H1 (cell line): Measurements from ENCODE around the gene ADPRHL1. TPM values are rescaled to one million over a fixed set of nuclear protein-coding genes. Genes with fewer than 3 reads are reported as not detected.

Experiments
- CTCF ChIA-PET: fragments of 300-600 bp; sonication (Branson Sonifier 250); formaldehyde crosslinking; loops from one replicate; lab custom pipeline; 2021; ENCODE audit not compliant: partially characterized antibody; lab: Charles Lee
- POLR2A ChIA-PET: fragments of 300-600 bp; sonication (Branson Sonifier 250); formaldehyde crosslinking; loops from one replicate; lab custom pipeline; 2021; ENCODE audit warnings: inconsistent platforms; ENCODE audit not compliant: partially characterized antibody; lab: Charles Lee
- DNase-seq, 2 experiments: peaks; one replicate each; pipeline versions ENCODE4 v3.0.0 to v3.0.0-alpha.2; 2010 to 2022; ENCODE audit warnings: low spot score in 2 of 2, low read depth in 1 of 2, mixed read lengths in 1 of 2
- FAIRE-seq: peaks from 2 replicates; lab custom pipeline; 2011; peaks lifted over from hg19 to GRCh38; lab: Jason Lieb, UNC
- H2AFZ ChIP-seq: 2 replicates; pipeline ENCODE4 v1.8.1; 2012; ENCODE audit warnings: low read length, inconsistent platforms
- H2AK5ac ChIP-seq: 2 replicates; pipeline ENCODE4 v1.6.1; 2013; ENCODE audit warnings: low read depth, low read length
- H2BK120ac ChIP-seq: replicated peaks from 2 replicates; pipeline ENCODE3; 2013; ENCODE audit warnings: low read depth, low read length, inconsistent platforms
- H2BK12ac ChIP-seq: 2 replicates; pipeline ENCODE4 v1.6.1; 2013; ENCODE audit warnings: low read depth, low read length
- H2BK15ac ChIP-seq: 2 replicates; pipeline ENCODE4 v1.6.1; 2013; ENCODE audit warnings: low read length
- H2BK20ac ChIP-seq: 2 replicates; pipeline ENCODE4 v1.6.1; 2013; ENCODE audit warnings: low read length
- H2BK5ac ChIP-seq: 2 replicates; pipeline ENCODE4 v1.6.1; 2013; ENCODE audit warnings: low read depth, low read length
- H3K14ac ChIP-seq: 2 replicates; pipeline ENCODE4 v1.6.1; 2013; ENCODE audit warnings: inconsistent platforms; ENCODE audit not compliant: insufficient read length
- H3K18ac ChIP-seq: 2 replicates; pipeline ENCODE4 v1.6.1; 2013; ENCODE audit warnings: low read length; ENCODE audit errors: extremely low read depth
- H3K23ac ChIP-seq: 2 replicates; pipeline ENCODE4 v1.6.1; 2013; ENCODE audit warnings: inconsistent platforms; ENCODE audit not compliant: insufficient read length
- H3K23me2 ChIP-seq: 2 replicates; pipeline ENCODE4 v1.6.1; 2013; ENCODE audit warnings: low read depth, low read length
- H3K27ac ChIP-seq: 2 replicates; pipeline ENCODE4 v1.6.1; 2011; ENCODE audit warnings: low read depth, low read length, inconsistent platforms
- H3K27me3 ChIP-seq, 4 experiments: replicated peaks in 1 of 4; 1 replicate in 1 of 4; 2 replicates in 3 of 4; pipeline versions ENCODE4 v1.6.1 to v1.8.1; 2011 to 2013; ENCODE audit warnings: low read length in 3 of 4, mild to moderate bottlenecking in 3 of 4, inconsistent platforms in 2 of 4, mixed read lengths in 2 of 4, moderate library complexity in 1 of 4; ENCODE audit not compliant: control insufficient read depth in 3 of 4, insufficient read depth in 3 of 4; ENCODE audit errors: extremely low read depth in 1 of 4
- H3K36me3 ChIP-seq, 4 experiments: 2 replicates each; pipeline versions ENCODE4 v1.6.1 to v1.8.1; 2011 to 2013; ENCODE audit warnings: mild to moderate bottlenecking in 4 of 4, low read length in 3 of 4, moderate library complexity in 2 of 4, control low read depth in 1 of 4, inconsistent platforms in 1 of 4; ENCODE audit not compliant: insufficient read depth in 4 of 4, control insufficient read depth in 2 of 4
- H3K4ac ChIP-seq: replicated peaks from 2 replicates; pipeline ENCODE3; 2013; ENCODE audit warnings: low read length, low read depth, mixed read lengths, inconsistent platforms; ENCODE audit not compliant: insufficient read length
- H3K4me1 ChIP-seq, 4 experiments: replicated peaks in 1 of 4; 1 replicate in 1 of 4; 2 replicates in 3 of 4; pipeline versions ENCODE4 v1.6.1 to v1.8.1; 2011 to 2013; ENCODE audit warnings: low read length in 3 of 4, inconsistent platforms in 2 of 4, mixed read lengths in 1 of 4; ENCODE audit not compliant: insufficient read depth in 4 of 4, control insufficient read depth in 3 of 4
- H3K4me2 ChIP-seq, 2 experiments: 2 replicates each; pipeline versions ENCODE4 v1.6.1 to v1.8.1; 2011 to 2013; ENCODE audit warnings: low read depth in 2 of 2, low read length in 2 of 2, control low read depth in 1 of 2, inconsistent platforms in 1 of 2, mild to moderate bottlenecking in 1 of 2; ENCODE audit not compliant: insufficient read depth in 1 of 2
- H3K4me3 ChIP-seq, 4 experiments: fragments of 200-600, 300-600 bp in 1 of 4; sonication (generic), shearing (Covaris generic), sonication (Bioruptor Twin) in 1 of 4; 2 replicates each; pipeline versions ENCODE4 v1.5.1 to v1.8.1; 2011 to 2016; ENCODE audit warnings: low read length in 4 of 4, low read depth in 3 of 4, control low read depth in 2 of 4, inconsistent platforms in 2 of 4, mild to moderate bottlenecking in 2 of 4, mixed read lengths in 1 of 4, moderate library complexity in 1 of 4; ENCODE audit not compliant: insufficient read depth in 2 of 4; ENCODE audit errors: extremely low read depth in 1 of 4
- H3K56ac ChIP-seq: replicated peaks from 2 replicates; pipeline ENCODE3; 2013; ENCODE audit warnings: low read depth, mild to moderate bottlenecking, mixed read lengths, low read length, inconsistent platforms; ENCODE audit not compliant: insufficient read length
- H3K79me1 ChIP-seq: 2 replicates; pipeline ENCODE4 v1.6.1; 2013; ENCODE audit warnings: low read depth, low read length, control low read depth
- H3K79me2 ChIP-seq, 2 experiments: 2 replicates each; pipeline versions ENCODE4 v1.6.1 to v1.8.1; 2012 to 2013; ENCODE audit warnings: low read length in 2 of 2, mild to moderate bottlenecking in 2 of 2, inconsistent platforms in 1 of 2; ENCODE audit not compliant: insufficient read depth in 2 of 2, control insufficient read depth in 1 of 2
- H3K9ac ChIP-seq, 4 experiments: replicated peaks in 1 of 4; 1 replicate in 1 of 4; 2 replicates in 3 of 4; pipeline versions ENCODE4 v1.6.1 to v1.8.1; 2011 to 2013; ENCODE audit warnings: low read depth in 3 of 4, low read length in 3 of 4, control low read depth in 2 of 4, mild to moderate bottlenecking in 2 of 4, moderate library complexity in 2 of 4, inconsistent platforms in 1 of 4; ENCODE audit errors: extremely low read depth in 1 of 4
- H3K9me3 ChIP-seq, 2 experiments: 2 replicates each; pipeline versions ENCODE4 v1.6.1 to v1.8.1; 2012 to 2013; ENCODE audit warnings: mild to moderate bottlenecking in 2 of 2, moderate library complexity in 2 of 2, control low read depth in 1 of 2, inconsistent platforms in 1 of 2, low read depth in 1 of 2, low read length in 1 of 2, mixed read lengths in 1 of 2; ENCODE audit not compliant: insufficient read depth in 2 of 2
- H4K20me1 ChIP-seq, 2 experiments: replicated peaks in 1 of 2; 2 replicates each; pipeline versions ENCODE3 to v1.8.1; 2011 to 2013; ENCODE audit warnings: inconsistent platforms in 2 of 2, low read length in 2 of 2, mild to moderate bottlenecking in 1 of 2; ENCODE audit not compliant: insufficient read depth in 2 of 2, control insufficient read depth in 1 of 2
- H4K5ac ChIP-seq: 2 replicates; pipeline ENCODE4 v1.6.1; 2013; ENCODE audit warnings: low read length, low read depth, mixed read lengths, inconsistent platforms; ENCODE audit not compliant: insufficient read length
- H4K8ac ChIP-seq: 2 replicates; pipeline ENCODE4 v1.8.0; 2013; ENCODE audit warnings: mild to moderate bottlenecking, moderate library complexity, low read length, inconsistent platforms; ENCODE audit not compliant: insufficient read depth; ENCODE audit errors: extremely low read depth
- H4K91ac ChIP-seq: replicated peaks from 2 replicates; pipeline ENCODE3; 2013; ENCODE audit warnings: low read length, mixed read lengths, inconsistent platforms; ENCODE audit not compliant: insufficient read length
- BRCA1 ChIP-seq: IDR thresholded peaks from 2 replicates; pipeline ENCODE4 v1.6.1; 2012; ENCODE audit warnings: low read depth, low read length, improper control_type of control experiment
- CBX8 ChIP-seq: fragments of 300-800, 300-1000 bp; sonication (generic); IDR thresholded peaks from 2 replicates; pipeline ENCODE4 v1.7.1; 2016; ENCODE audit warnings: low read depth, low read length, borderline replicate concordance
- CTBP2 ChIP-seq: IDR thresholded peaks from 2 replicates; pipeline ENCODE4 v1.7.0; 2011; ENCODE audit warnings: borderline replicate concordance, mild to moderate bottlenecking, moderate library complexity, mixed read lengths, low read length; ENCODE audit not compliant: insufficient read depth, insufficient read length
- E2F6 ChIP-seq: IDR thresholded peaks from 2 replicates; pipeline ENCODE4 v1.6.1; 2012; ENCODE audit warnings: inconsistent platforms
- EP300 ChIP-seq, 2 experiments: IDR thresholded peaks; 1 replicate in 1 of 2; 2 replicates in 1 of 2; pipeline ENCODE4 v1.6.1; 2011 to 2012; ENCODE audit warnings: low read depth in 2 of 2, low read length in 2 of 2, mild to moderate bottlenecking in 2 of 2, borderline replicate concordance in 1 of 2, inconsistent platforms in 1 of 2, moderate library complexity in 1 of 2
- RAD21 ChIP-seq, 2 experiments: IDR thresholded peaks in 1 of 2; conservative IDR thresholded peaks in 1 of 2; 2 replicates each; pipeline ENCODE4 v1.6.1; 2011; ENCODE audit warnings: low read depth in 2 of 2, low read length in 2 of 2, improper control_type of control experiment in 1 of 2, inconsistent platforms in 1 of 2, mild to moderate bottlenecking in 1 of 2, moderate library complexity in 1 of 2
- RBBP5 ChIP-seq: IDR thresholded peaks from 2 replicates; pipeline ENCODE4 v1.7.1; 2012; ENCODE audit warnings: low read depth, mild to moderate bottlenecking, inconsistent platforms, low read length, moderate library complexity, borderline replicate concordance
- SP1 ChIP-seq: IDR thresholded peaks from 2 replicates; pipeline ENCODE4 v1.6.1; 2011; ENCODE audit warnings: low read depth, low read length
- SRF ChIP-seq: IDR thresholded peaks from 2 replicates; pipeline ENCODE4 v1.6.1; 2011; ENCODE audit warnings: mild to moderate bottlenecking, low read depth, low read length, moderate library complexity
- TCF12 ChIP-seq: IDR thresholded peaks from 2 replicates; pipeline ENCODE4 v1.6.1; 2011; ENCODE audit warnings: low read depth, mild to moderate bottlenecking, low read length
- YY1 ChIP-seq: IDR thresholded peaks from 2 replicates; pipeline ENCODE4 v1.6.1; 2011; ENCODE audit warnings: low read depth, mild to moderate bottlenecking, low read length
- WGBS, 2 experiments: shearing (Covaris generic) in 1 of 2; methylation state at CpG; one replicate each; pipeline versions ENCODE4 v1.1.6 to v1.1.7; 2013 to 2015; ENCODE audit warnings: low lambda C conversion rate in 2 of 2, mixed read lengths in 2 of 2, inconsistent platforms in 1 of 2, low coverage in 1 of 2, missing lambda C conversion rate in 1 of 2; ENCODE audit not compliant: insufficient replicate concordance in 2 of 2, insufficient coverage in 1 of 2, insufficient read length in 1 of 2; ENCODE audit errors: extremely low coverage in 1 of 2, missing lambda C conversion rate in 1 of 2; 5-methylcytosine and 5-hydroxymethylcytosine counted together
- polyA plus RNA-seq, 7 experiments: library from polyadenylated mRNA; depleted of rRNA in 3 of 7; stranded (reverse) in 5 of 7; unstranded in 2 of 7; fragments of >200 nt in 5 of 7; fragments of 200-250 nt in 2 of 7; gene quantifications; 1 replicate in 5 of 7; 2 replicates in 1 of 7; 4 replicates in 1 of 7; pipeline versions ENCODE4 v1.2.1 to v1.2.3, GENCODE V29; 2011 to 2013; ENCODE audit warnings: missing spikeins in 2 of 7, mixed read lengths in 2 of 7
- total RNA-seq: library from RNA; stranded (reverse); fragmentation: NEBNext Ultra II Directional; extraction: Animal tissue kit (Norgen Biotek cat#: 25700); gene quantifications from 2 replicates; pipeline ENCODE4 v1.2.1, GENCODE V29; 2021

ADPRHL1 gene
- total and polyA plus RNA-seq, 2 of the 8 experiments (the other 6 are each of a cell fraction or from before 2014, with no cell fraction given) = 0.74 to 1.7 TPM

GRCh38 chr13:113420833-113421600 is 32.3 kb downstream of the ADPRHL1 start:
- ChIA-PET POLR2A (interaction anchor here (1.2 kb wide), 1 partner anchor 31 kb away, joined by 3 read pairs; no protein-coding TSS in a partner anchor), CTCF (interaction anchor here (1.0 kb wide), 1 partner anchor 23 kb away, joined by 3 read pairs; no protein-coding TSS in a partner anchor)
- no peak overlapping the region for H3K23ac ChIP-seq
- H3K4me1 ChIP-seq = peaks cover 0 to 6% (median 0%) of the 10 kb centered on the region in 4 experiments; a peak in 1 of 7 replicates
- H3K9me3 ChIP-seq = no peaks in the 10 kb centered on the region
- WGBS, 2 experiments = 93% methylated on average over 7 of the region's 38 CpGs; no CpG with 5 or more reads in 1 of the 2 experiments
- H3K14ac ChIP-seq = no peak overlapping the region
- H3K79me2 ChIP-seq = no peaks in the 10 kb centered on the region
- H2AFZ ChIP-seq = no peak overlapping the region
- no peak overlapping the region for H4K91ac ChIP-seq
- no peak for FAIRE-seq
- no peak overlapping the region for H2BK12ac ChIP-seq
- H3K4me2 ChIP-seq = no peak overlapping the region
- H2AK5ac ChIP-seq = no peak overlapping the region
- H3K18ac ChIP-seq = no peak overlapping the region; the same call in 1 of the 2 replicates
- no peak overlapping the region for H3K4ac ChIP-seq
- H3K36me3 ChIP-seq = no peaks in the 10 kb centered on the region
- H3K9ac ChIP-seq = no peak overlapping the region
- H4K8ac ChIP-seq = no peak overlapping the region
- H3K56ac ChIP-seq = no peak overlapping the region
- no peak overlapping the region for H3K4me3 ChIP-seq
- no peak overlapping the region for H2BK5ac ChIP-seq
- H2BK20ac ChIP-seq = no peak overlapping the region
- H2BK120ac ChIP-seq = no peak overlapping the region
- H4K20me1 ChIP-seq = peaks cover 0 to under 1% of the 10 kb centered on the region in 2 experiments
- peaks cover 4% of the 10 kb centered on the region; the same call in 1 of the 2 replicates for H3K23me2 ChIP-seq
- H3K79me1 ChIP-seq = no peaks in the 10 kb centered on the region
- no peaks in the 10 kb centered on the region for H3K27me3 ChIP-seq
- H3K27ac ChIP-seq = no peak overlapping the region
- no peak overlapping the region for H2BK15ac ChIP-seq
- no peak overlapping the region for H4K5ac ChIP-seq
- DNase-seq = no peak
- TF ChIP-seq E2F6 (no peak), BRCA1 (no peak), TCF12 (no peak), SRF (no peak), CTBP2 (no peak), CBX8 (no peak), YY1 (no peak), EP300 (IDR thresholded peaks at IDR 0.05; ENCODE audit: borderline replicate concordance in 1 of 2, low read depth in 2 of 2, low read length in 2 of 2) (no peak), SP1 (no peak), RAD21 (IDR thresholded peaks at IDR 0.05 in 1 of 2, conservative IDR thresholded peaks at IDR 0.05 in 1 of 2; ENCODE audit: low read depth in 2 of 2, low read length in 2 of 2) (no peak), RBBP5 (no peak)
